A673 (cell line): ENCODE measurements around the gene MARCHF2.

Experiments used
- CTCF ChIP-seq: fragments of 300-800, 200-600 bp; sonication (generic); conservative IDR thresholded peaks from 2 replicates; pipeline ENCODE4 v1.5.1; 2017; ENCODE audit warnings: low read depth, mild to moderate bottlenecking, antibody characterized with exemption, low read length, moderate library complexity, mixed read lengths
- EZH2 ChIP-seq: fragments of 200-600 bp; sonication (generic); IDR thresholded peaks from 2 replicates; pipeline ENCODE4 v1.6.1; 2017; ENCODE audit warnings: borderline replicate concordance, low read depth, mild to moderate bottlenecking, mixed read lengths, antibody characterized with exemption, low read length; ENCODE audit not compliant: poor library complexity, severe bottlenecking

DNA sequence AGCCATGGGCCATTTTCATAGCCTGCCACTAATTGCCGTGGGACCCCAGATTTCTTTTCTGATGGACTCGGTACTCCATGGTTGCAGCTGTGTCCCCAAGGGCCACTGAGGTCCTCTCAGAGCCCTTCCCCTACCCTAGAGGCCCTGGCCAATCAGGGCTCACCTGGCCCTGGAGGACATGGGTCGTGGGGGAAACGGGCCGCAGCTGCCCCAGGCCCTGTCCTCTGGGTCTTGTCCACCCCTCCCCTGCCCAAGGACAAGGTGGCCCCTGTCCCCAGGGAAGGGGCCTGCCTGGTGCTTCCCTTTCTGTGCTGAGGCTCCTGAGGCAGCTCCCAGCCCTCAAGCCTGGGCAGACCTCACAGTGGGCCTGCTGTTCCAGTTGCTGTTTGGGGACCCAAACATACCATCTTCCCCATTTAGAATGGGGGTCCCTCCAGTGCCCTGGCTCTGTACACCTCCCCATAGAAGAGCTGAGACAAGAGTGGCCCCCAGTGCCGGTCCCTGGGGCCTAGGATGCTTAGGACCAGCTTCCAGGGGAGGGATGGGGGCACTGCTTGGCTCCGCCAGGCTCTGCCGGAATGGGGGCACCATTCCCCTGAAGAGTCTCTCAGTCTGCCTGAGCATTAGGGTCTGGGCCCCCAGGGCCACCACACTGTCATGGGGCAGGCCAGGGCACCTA lies 19.8 kb upstream of the MARCHF2 start:
- TF ChIP-seq CTCF (no peak), EZH2 (no peak)
